Endothelial cell of umbilical vein (primary cell): ENCODE measurements around the gene PPP1R1B. TPM values are rescaled to one million over a fixed set of nuclear protein-coding genes. Genes with fewer than 3 reads are reported as not detected.

Source experiments
- BruUV-seq: library from RNA; stranded (reverse); fragments of 400-500 nt; replicated peaks from 2 replicates; lab custom pipeline; 2021; lab: Mats Ljungman, UMichigan
- CTCF ChIA-PET: fragments of 300-600, 350-600 bp; sonication (Branson Sonifier 250); formaldehyde crosslinking; loops from one replicate; lab custom pipeline; 2021; ENCODE audit warnings: antibody characterized with exemption, inconsistent platforms; lab: Charles Lee
- POLR2A ChIA-PET: fragments of 300-600, 350-600 bp; sonication (Branson Sonifier 250); formaldehyde crosslinking; loops from one replicate; lab custom pipeline; 2021; ENCODE audit warnings: antibody characterized with exemption, inconsistent platforms; lab: Charles Lee
- DNase-seq: peaks from one replicate; pipeline ENCODE4 v3.0.0-alpha.2; 2011; ENCODE audit warnings: low read depth, low spot score
- FAIRE-seq: peaks from 2 replicates; lab custom pipeline; 2011; peaks lifted over from hg19 to GRCh38; lab: Jason Lieb, UNC
- H2AFZ ChIP-seq: 2 replicates; pipeline ENCODE4 v1.6.0; 2012; ENCODE audit warnings: low read depth, low read length, control low read depth, inconsistent platforms
- H3K27ac ChIP-seq: 2 replicates; pipeline ENCODE4 v1.5.1; 2011; ENCODE audit warnings: low read depth, mild to moderate bottlenecking, control low read depth, low read length, moderate library complexity; ENCODE audit not compliant: insufficient read depth
- H3K27me3 ChIP-seq, 2 experiments: 2 replicates each; pipeline versions ENCODE4 v1.6.0 to v1.6.1; 2011; ENCODE audit warnings: low read length in 2 of 2, mixed read lengths in 1 of 2; ENCODE audit not compliant: control insufficient read depth in 2 of 2, insufficient read depth in 2 of 2
- H3K36me3 ChIP-seq, 2 experiments: 2 replicates in 1 of 2; 3 replicates in 1 of 2; pipeline ENCODE4 v1.5.1; 2011; ENCODE audit warnings: low read length in 2 of 2, mild to moderate bottlenecking in 1 of 2, moderate library complexity in 1 of 2; ENCODE audit not compliant: control insufficient read depth in 2 of 2, insufficient read depth in 2 of 2; ENCODE audit errors: extremely low read depth in 1 of 2
- H3K4me1 ChIP-seq: 3 replicates; pipeline ENCODE4 v1.5.1; 2011; ENCODE audit warnings: mild to moderate bottlenecking, low read length; ENCODE audit not compliant: control insufficient read depth, insufficient read depth; ENCODE audit errors: extremely low read depth
- H3K4me2 ChIP-seq: 2 replicates; pipeline ENCODE4 v1.6.1; 2011; ENCODE audit warnings: low read length, control low read depth, mixed read lengths; ENCODE audit not compliant: insufficient read depth
- H3K4me3 ChIP-seq, 3 experiments: fragments of 200-600 bp in 1 of 3; sonication (generic), shearing (Covaris generic) in 1 of 3; replicated peaks in 1 of 3; 2 replicates each; pipeline ENCODE4 v1.5.1; 2011 to 2016; ENCODE audit warnings: control low read depth in 3 of 3, low read length in 3 of 3, mild to moderate bottlenecking in 2 of 3, inconsistent platforms in 1 of 3, low read depth in 1 of 3, moderate library complexity in 1 of 3; ENCODE audit not compliant: insufficient read depth in 1 of 3
- H3K79me2 ChIP-seq: 2 replicates; pipeline ENCODE4 v1.6.0; 2012; ENCODE audit warnings: low read length, inconsistent platforms; ENCODE audit not compliant: control insufficient read depth, insufficient read depth
- H3K9ac ChIP-seq: replicated peaks from 2 replicates; pipeline ENCODE3; 2011; ENCODE audit warnings: low read length, control low read depth; ENCODE audit not compliant: insufficient read depth; ENCODE audit errors: extremely low read depth
- H3K9me1 ChIP-seq: replicated peaks from 3 replicates; pipeline ENCODE4 v1.6.0; 2011; ENCODE audit warnings: mild to moderate bottlenecking, low read length; ENCODE audit not compliant: control insufficient read depth, insufficient read depth; ENCODE audit errors: extremely low read depth
- H3K9me3 ChIP-seq: replicated peaks from 2 replicates; pipeline ENCODE4 v1.5.1; 2012; ENCODE audit warnings: low read length, inconsistent platforms; ENCODE audit not compliant: control insufficient read depth, insufficient read depth
- H4K20me1 ChIP-seq: replicated peaks from 2 replicates; pipeline ENCODE3; 2011; ENCODE audit warnings: mild to moderate bottlenecking, low read length; ENCODE audit not compliant: control insufficient read depth, insufficient read depth; ENCODE audit errors: extremely low read depth
- CTCF ChIP-seq, 2 donors: IDR thresholded peaks; 1 replicate in 1 of 2; 2 replicates in 1 of 2; pipeline ENCODE4 v1.5.1; 2011; ENCODE audit warnings: low read length in 2 of 2, mild to moderate bottlenecking in 2 of 2, moderate library complexity in 2 of 2, control low read depth in 1 of 2, inconsistent platforms in 1 of 2, low read depth in 1 of 2; ENCODE audit not compliant: insufficient read depth in 1 of 2; ENCODE audit errors: extremely low read depth in 1 of 2
- EZH2 ChIP-seq: IDR thresholded peaks from 2 replicates; pipeline ENCODE4 v1.6.1; 2012; ENCODE audit warnings: borderline replicate concordance, low read depth, mild to moderate bottlenecking, moderate library complexity, low read length, inconsistent platforms; ENCODE audit not compliant: severe bottlenecking
- FOS ChIP-seq: IDR thresholded peaks from 2 replicates; pipeline ENCODE4 v1.6.1; 2011; ENCODE audit warnings: mild to moderate bottlenecking, low read length, moderate library complexity, borderline replicate concordance; ENCODE audit not compliant: insufficient read depth
- GATA2 ChIP-seq: IDR thresholded peaks from 2 replicates; pipeline ENCODE4 v1.7.0; 2011; ENCODE audit warnings: low read depth, mild to moderate bottlenecking, moderate library complexity, mixed read lengths, low read length; ENCODE audit not compliant: insufficient read length, insufficient read depth
- JUN ChIP-seq: IDR thresholded peaks from 2 replicates; pipeline ENCODE4 v1.6.1; 2011; ENCODE audit warnings: borderline replicate concordance, low read depth; ENCODE audit not compliant: insufficient read length, insufficient read depth
- MAX ChIP-seq: IDR thresholded peaks from 2 replicates; pipeline ENCODE4 v1.6.1; 2011; ENCODE audit not compliant: insufficient read depth, insufficient read length
- MYC ChIP-seq: IDR thresholded peaks from one replicate; pipeline ENCODE4 v1.6.1; 2011; ENCODE audit warnings: mild to moderate bottlenecking, low read depth, low read length
- POLR2A ChIP-seq: IDR thresholded peaks from 2 replicates; pipeline ENCODE4 v1.6.1; 2012; ENCODE audit warnings: low read depth, mild to moderate bottlenecking, control low read depth, low read length
- POLR2AphosphoS5 ChIP-seq: IDR thresholded peaks from 2 replicates; pipeline ENCODE4 v1.6.1; 2012; ENCODE audit warnings: low read depth, mild to moderate bottlenecking, control low read depth, low read length, moderate library complexity; ENCODE audit not compliant: insufficient read depth
- dilution Hi-C: fragments of 300-500 bp; cut with MboI; formaldehyde crosslinking; loops from one replicate; pipeline ENCODE4 v1.15.0; 2019; ENCODE audit warnings: low sequenced_read_pairs; ENCODE audit not compliant: extremely low pct_ligation_motif_present
- intact Hi-C: fragments of 100-400 bp; cut with micrococcal nuclease; formaldehyde crosslinking; loops from one replicate; pipeline ENCODE4 v1.10.0; 2022
- polyA plus RNA-seq, 4 experiments: library from polyadenylated mRNA; depleted of rRNA in 3 of 4; stranded (reverse) in 3 of 4; unstranded in 1 of 4; fragments of >200 nt; gene quantifications; 2 replicates each; pipeline versions ENCODE4 v1.2.1 to v1.2.3, GENCODE V29; 2011 to 2012; ENCODE audit warnings: missing spikeins in 1 of 4
- total RNA-seq: library from RNA; stranded (reverse); gene quantifications from 2 replicates; pipeline ENCODE4 v1.2.3, GENCODE V29; 2021

PPP1R1B gene
- total and polyA plus RNA-seq, 2 donors (not counting 3 experiments of a cell fraction or from before 2014, with no cell fraction given) = not detected

GRCh38 chr17:39641097-39641496, 14.3 kb downstream of the PPP1R1B start:
- no TSS peak for BruUV-seq
- no peak overlapping the region for H3K27ac ChIP-seq
- H3K9me3 ChIP-seq = no peaks in the 10 kb centered on the region
- dilution Hi-C loops (no loop called here), intact Hi-C loops (no loop called here)
- no peak for DNase-seq
- H3K27me3 ChIP-seq = no peaks in the 10 kb centered on the region
- no peaks in the 10 kb centered on the region for H3K9me1 ChIP-seq
- H4K20me1 ChIP-seq = no peaks in the 10 kb centered on the region
- no peak for FAIRE-seq
- peaks cover 26% of the 10 kb centered on the region for H3K79me2 ChIP-seq
- POLR2A ChIA-PET = no interaction called here
- CTCF ChIA-PET = interaction anchor here (0.6 to 5.2 kb wide), 5 partner anchors 13 to 462 kb away, joined by 3 to 25 read pairs (median 5); no protein-coding TSS in a partner anchor
- no peak for TF ChIP-seq JUN
- no peak for TF ChIP-seq EZH2
- no peak for TF ChIP-seq MAX
- TF ChIP-seq MYC = no peak
- TF ChIP-seq GATA2 = no peak
- no peak for TF ChIP-seq FOS
- no peak for TF ChIP-seq CTCF (IDR thresholded peaks at IDR 0.05; ENCODE audit: extremely low read depth in 1 of 2, insufficient read depth in 1 of 2, low read depth in 1 of 2, low read length in 2 of 2)
- TF ChIP-seq POLR2AphosphoS5 = no peak
- TF ChIP-seq POLR2A = no peak
- no peak overlapping the region for H3K4me2 ChIP-seq
- H3K36me3 ChIP-seq = no peaks in the 10 kb centered on the region
- no peak overlapping the region for H2AFZ ChIP-seq
- H3K4me3 ChIP-seq = no peak overlapping the region
- peaks cover 22% of the 10 kb centered on the region for H3K4me1 ChIP-seq
- H3K9ac ChIP-seq = no peak overlapping the region
